GM10266 (cell line): ENCODE data around the gene PRRG2.

ENCODE experiments used
- DNase-seq: peaks from one replicate; pipeline ENCODE4 v3.0.0; 2012; ENCODE audit errors: extremely low spot score
- TF ChIP-seq, protein P1 (sequence below): IDR thresholded peaks from 2 replicates; pipeline ENCODE4 v1.5.1; 2012; ENCODE audit warnings: mild to moderate bottlenecking, low read depth; ENCODE audit not compliant: control insufficient read depth, insufficient read depth; ENCODE audit errors: missing control alignments

The PRRG2 gene

GRCh38 chr19:49594157-49594992, 13.3 kb downstream of the PRRG2 start:
- TF ChIP-seq, protein P1, sequence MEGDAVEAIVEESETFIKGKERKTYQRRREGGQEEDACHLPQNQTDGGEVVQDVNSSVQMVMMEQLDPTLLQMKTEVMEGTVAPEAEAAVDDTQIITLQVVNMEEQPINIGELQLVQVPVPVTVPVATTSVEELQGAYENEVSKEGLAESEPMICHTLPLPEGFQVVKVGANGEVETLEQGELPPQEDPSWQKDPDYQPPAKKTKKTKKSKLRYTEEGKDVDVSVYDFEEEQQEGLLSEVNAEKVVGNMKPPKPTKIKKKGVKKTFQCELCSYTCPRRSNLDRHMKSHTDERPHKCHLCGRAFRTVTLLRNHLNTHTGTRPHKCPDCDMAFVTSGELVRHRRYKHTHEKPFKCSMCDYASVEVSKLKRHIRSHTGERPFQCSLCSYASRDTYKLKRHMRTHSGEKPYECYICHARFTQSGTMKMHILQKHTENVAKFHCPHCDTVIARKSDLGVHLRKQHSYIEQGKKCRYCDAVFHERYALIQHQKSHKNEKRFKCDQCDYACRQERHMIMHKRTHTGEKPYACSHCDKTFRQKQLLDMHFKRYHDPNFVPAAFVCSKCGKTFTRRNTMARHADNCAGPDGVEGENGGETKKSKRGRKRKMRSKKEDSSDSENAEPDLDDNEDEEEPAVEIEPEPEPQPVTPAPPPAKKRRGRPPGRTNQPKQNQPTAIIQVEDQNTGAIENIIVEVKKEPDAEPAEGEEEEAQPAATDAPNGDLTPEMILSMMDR: no peak
- DNase-seq: no peak

DNA sequence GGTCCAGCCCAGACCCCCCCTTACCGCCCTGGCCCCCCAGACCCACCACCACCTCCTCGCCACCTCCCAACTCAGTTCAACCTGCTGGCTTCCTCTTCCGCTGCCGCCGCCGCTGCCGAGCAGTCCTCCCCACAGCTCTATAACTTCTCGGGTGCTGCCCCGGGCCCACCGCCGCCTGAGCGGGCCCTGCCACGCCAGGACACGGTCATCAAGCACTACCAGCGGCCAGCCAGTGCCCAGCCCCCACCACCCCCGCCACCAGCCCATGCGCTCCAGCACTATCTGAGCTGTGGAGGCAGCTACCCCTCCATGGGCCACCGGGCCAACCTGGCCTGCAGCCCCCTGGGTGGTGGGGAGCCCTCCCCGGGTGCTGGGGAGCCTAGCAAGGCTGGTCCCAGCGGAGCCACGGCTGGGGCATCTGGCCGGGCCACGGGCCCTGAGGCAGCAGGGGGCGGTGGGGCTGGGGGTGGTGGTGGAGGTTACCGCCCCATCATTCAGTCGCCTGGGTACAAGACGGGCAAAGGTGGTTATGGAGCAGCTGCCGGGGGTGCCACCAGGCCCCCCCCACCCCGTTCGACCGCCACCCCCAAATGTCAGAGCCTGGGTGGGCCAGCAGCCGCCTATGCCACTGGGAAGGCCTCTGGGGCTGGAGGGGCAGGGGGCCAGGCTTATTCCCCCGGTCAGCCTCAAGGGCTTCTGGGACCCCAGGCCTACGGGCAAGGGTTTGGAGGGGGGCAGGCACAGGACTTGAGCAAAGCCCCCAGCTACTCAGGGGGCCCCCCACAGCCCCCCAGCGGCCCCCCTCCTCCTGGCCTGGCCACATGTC, 14.1 kb downstream of the PRRG2 start:
- peak; percentile 19 for DNase-seq
- TF ChIP-seq, protein P1: no peak

DNA sequence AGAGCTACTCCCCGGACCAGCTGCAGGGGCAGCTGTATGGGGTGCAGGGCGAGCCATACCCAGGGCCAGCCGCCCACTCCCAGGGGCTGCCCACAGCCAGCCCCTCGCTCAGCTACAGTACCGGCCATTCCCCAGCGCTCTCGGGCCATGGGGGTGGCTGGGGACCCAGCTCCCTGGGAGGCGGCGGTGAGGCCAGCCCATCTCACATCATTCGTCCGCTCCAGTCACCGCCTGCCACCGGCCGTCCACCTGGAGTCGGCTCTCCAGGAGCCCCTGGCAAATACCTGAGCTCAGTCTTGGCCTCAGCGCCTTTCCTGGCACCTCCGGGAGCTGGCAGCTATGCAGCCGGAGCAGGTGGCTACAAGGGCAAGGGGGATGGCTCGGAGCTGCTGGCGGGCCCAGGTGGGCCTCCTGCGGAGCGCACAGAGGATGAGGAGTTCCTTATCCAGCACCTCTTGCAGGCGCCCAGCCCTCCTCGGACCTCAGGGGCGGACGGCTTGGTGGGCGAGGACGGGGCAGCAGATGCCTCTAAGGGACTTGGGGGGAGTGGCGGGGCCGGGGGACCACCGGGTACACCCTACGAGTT, 14.8 kb downstream of the PRRG2 start:
- TF ChIP-seq, protein P1: no peak
- peak; percentile 16 for DNase-seq

DNA sequence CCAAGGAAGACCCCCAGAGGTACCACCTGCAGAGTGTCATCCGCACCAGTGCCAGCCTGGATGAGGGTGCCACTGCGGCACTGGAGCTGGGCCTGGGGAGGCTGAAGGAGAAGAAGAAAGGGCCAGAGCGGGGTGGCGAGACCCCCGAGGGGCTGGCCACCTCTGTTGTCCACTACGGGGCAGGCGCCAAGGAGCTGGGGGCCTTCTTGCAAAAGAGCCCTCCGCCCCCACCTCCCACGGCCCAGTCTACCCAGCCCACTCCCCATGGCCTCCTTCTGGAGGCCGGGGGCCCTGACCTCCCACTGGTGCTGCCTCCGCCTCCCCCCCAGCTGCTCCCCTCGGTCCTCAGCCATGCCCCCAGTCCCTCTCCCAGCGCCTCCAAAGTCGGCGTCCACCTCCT, 15.3 kb downstream of the PRRG2 start:
- TF ChIP-seq, protein P1: no peak
- DNase-seq: no peak

- DNase-seq: peak; percentile 25
- TF ChIP-seq, protein P1: no peak
Measured at GRCh38 chr19:49596954-49597702, 16.0 kb downstream of the PRRG2 start.

DNA sequence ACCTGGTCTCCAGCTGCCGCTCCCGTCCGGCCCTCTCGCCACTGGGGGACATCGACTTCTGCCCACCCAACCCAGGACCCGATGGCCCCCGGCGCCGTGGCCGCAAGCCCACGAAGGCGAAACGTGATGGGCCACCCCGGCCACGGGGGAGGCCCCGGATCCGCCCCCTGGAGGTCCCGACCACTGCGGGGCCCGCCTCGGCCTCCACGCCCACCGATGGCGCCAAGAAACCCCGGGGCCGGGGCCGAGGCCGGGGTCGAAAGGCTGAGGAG, 16.5 kb downstream of the PRRG2 start:
- no peak for DNase-seq
- TF ChIP-seq, protein P1: no peak
